K562 (cell line): Measurements from ENCODE around the gene CDS2. TPM values are rescaled to one million over a fixed set of nuclear protein-coding genes. Genes with fewer than 3 reads are reported as not detected.
A peak's percentile ranks its signal among the peaks of the same experiment; 100 is the strongest.

Experiments used
- CBX3 ChIP-seq, 2 experiments: IDR thresholded peaks; 1 replicate in 1 of 2; 2 replicates in 1 of 2; pipeline ENCODE4 v1.6.1; 2012; ENCODE audit warnings: inconsistent platforms in 2 of 2, low read length in 2 of 2, borderline replicate concordance in 1 of 2, control low read depth in 1 of 2
- DNMT1 ChIP-seq: fragments of 450-650 bp; IDR thresholded peaks from 2 replicates; pipeline ENCODE4 v1.6.1; 2016; ENCODE audit warnings: antibody characterized with exemption, mild to moderate bottlenecking
- E2F8 ChIP-seq: fragments of 450-650 bp; IDR thresholded peaks from 2 replicates; pipeline ENCODE4 v1.7.1; 2018; ENCODE audit warnings: mild to moderate bottlenecking, low read depth; ENCODE audit not compliant: partially characterized antibody
- E4F1 ChIP-seq: fragments of 250-450 bp; sonication (Bioruptor Pico); IDR thresholded peaks from 2 replicates; pipeline ENCODE4 v1.5.0; 2021; ENCODE audit warnings: mild to moderate bottlenecking, borderline replicate concordance
- EWSR1 ChIP-seq: fragments of 450-650 bp; IDR thresholded peaks from 2 replicates; pipeline ENCODE4 v1.6.1; 2018; ENCODE audit warnings: borderline replicate concordance, mild to moderate bottlenecking, low read depth, moderate library complexity; ENCODE audit not compliant: partially characterized antibody
- FOXP4 ChIP-seq: sonication (generic); formaldehyde crosslinking; IDR thresholded peaks from 2 replicates; pipeline ENCODE4 v1.8.0; 2022; ENCODE audit warnings: mild to moderate bottlenecking, missing genetic modification reagents, borderline replicate concordance
- MAFK ChIP-seq: IDR thresholded peaks from 2 replicates; pipeline ENCODE4 v1.6.1; 2011; ENCODE audit warnings: low read length, improper control_type of control experiment
- MAZ ChIP-seq, 2 experiments: fragments of 450-650 bp in 1 of 2; sonication (generic) in 1 of 2; formaldehyde crosslinking; IDR thresholded peaks in 1 of 2; conservative IDR thresholded peaks in 1 of 2; 2 replicates each; pipeline versions ENCODE4 v1.4.0 to v1.5.0; 2020; ENCODE audit warnings: mild to moderate bottlenecking in 1 of 2, missing genetic modification reagents in 1 of 2
- MIER1 ChIP-seq: fragments of 450-650 bp; IDR thresholded peaks from 2 replicates; pipeline ENCODE4 v1.6.1; 2016; ENCODE audit warnings: antibody characterized with exemption, mild to moderate bottlenecking, low read depth
- NFYB ChIP-seq: IDR thresholded peaks from 2 replicates; pipeline ENCODE4 v1.6.1; 2011; ENCODE audit warnings: mild to moderate bottlenecking, moderate library complexity; ENCODE audit not compliant: insufficient read length; ENCODE audit errors: extremely low read depth
- TAF1 ChIP-seq: IDR thresholded peaks from 2 replicates; pipeline ENCODE4 v1.6.1; 2011; ENCODE audit warnings: mild to moderate bottlenecking, low read length, moderate library complexity; ENCODE audit not compliant: insufficient read depth, control insufficient read depth, severe bottlenecking; ENCODE audit errors: extremely low read depth
- YY1 ChIP-seq, 3 experiments: IDR thresholded peaks; 2 replicates each; pipeline ENCODE4 v1.6.1; 2011; ENCODE audit warnings: low read length in 2 of 3, mild to moderate bottlenecking in 2 of 3, moderate library complexity in 2 of 3, borderline replicate concordance in 1 of 3, control low read depth in 1 of 3, low read depth in 1 of 3; ENCODE audit not compliant: insufficient read depth in 3 of 3, insufficient replicate concordance in 2 of 3, control insufficient read depth in 1 of 3, insufficient read length in 1 of 3; ENCODE audit errors: extremely low read depth in 1 of 3
- ZFP1 ChIP-seq: fragments of 450-650 bp; formaldehyde crosslinking; IDR thresholded peaks from 2 replicates; pipeline ENCODE4 v1.4.0; 2020; ENCODE audit warnings: mild to moderate bottlenecking, mixed read lengths
- ZNF395 ChIP-seq: fragments of 200-800 bp; sonication (Bioruptor generic); IDR thresholded peaks from 2 replicates; pipeline ENCODE4 v1.6.1; 2017; ENCODE audit warnings: missing genetic modification characterization, missing compliant biosample characterization
- polyA plus RNA-seq, 8 experiments: library from polyadenylated mRNA; depleted of rRNA in 4 of 8; stranded (reverse) in 5 of 8; unstranded in 3 of 8; fragments of >200 nt; fragmentation: Nextera tagmentation in 2 of 8; fragmentation: Illumina TruSeq in 1 of 8; extraction: Ambion mirVana in 2 of 8; extraction: Trizol in 1 of 8; gene quantifications; 2 replicates each; pipeline versions ENCODE4 v1.2.1 to v1.2.3, GENCODE V29; 2011 to 2014; ENCODE audit warnings: inconsistent platforms in 1 of 8, missing spikeins in 1 of 8
- total RNA-seq, 7 experiments: library from RNA; depleted of rRNA in 6 of 7; stranded (reverse); fragments of >200 nt in 6 of 7; fragmentation: Illumina TruSeq in 2 of 7; extraction: Trizol in 2 of 7; gene quantifications; 2 replicates each; pipeline versions ENCODE4 v1.2.1 to v1.2.3, GENCODE V29; 2011 to 2021; ENCODE audit warnings: low replicate concordance in 1 of 7

CDS2 gene
- total and polyA plus RNA-seq, 9 of the 15 experiments (the other 6 are each of a cell fraction or from before 2014, with no cell fraction given), result 6.4 to 46.4 (median 12.2) TPM

GRCh38 chr20:5119435-5120184 lies 7.2 kb upstream of the CDS2 start, which contains the start of gene PCNA (continued):
- peak in 1 of 2 experiments; percentile 48; a peak in 2 of 4 replicates for TF ChIP-seq MAZ (CRISPR knock-in tag; conservative IDR thresholded peaks at IDR 0.05 in 1 of 2, IDR thresholded peaks at IDR 0.05 in 1 of 2)
- TF ChIP-seq ZFP1 (CRISPR knock-in tag), result no peak
- TF ChIP-seq MAFK, result no peak
- TF ChIP-seq E2F8, result peak; percentile 82
- TF ChIP-seq TAF1, result peak; percentile 95
- peak; percentile 70 for TF ChIP-seq NFYB
- TF ChIP-seq DNMT1, result no peak
- TF ChIP-seq CBX3 (IDR thresholded peaks at IDR 0.05; ENCODE audit: borderline replicate concordance in 1 of 2, low read length in 2 of 2), result peak in 1 of 2 experiments; percentile 68; a peak in 1 of 3 replicates
- TF ChIP-seq EWSR1, result no peak
- no peak for TF ChIP-seq MIER1
- peak; percentile 100 for TF ChIP-seq FOXP4 (CRISPR knock-in tag)
- no peak for TF ChIP-seq E4F1 (CRISPR knock-in tag)
- peak in 2 of 3 experiments; percentile 37 to 65 for TF ChIP-seq YY1 (IDR thresholded peaks at IDR 0.05; ENCODE audit: borderline replicate concordance in 1 of 3, control insufficient read depth in 1 of 3, extremely low read depth in 1 of 3, insufficient read depth in 3 of 3, insufficient read length in 1 of 3, insufficient replicate concordance in 2 of 3, low read depth in 1 of 3, low read length in 2 of 3)
- TF ChIP-seq ZNF395 (CRISPR knock-in tag), result peak; percentile 79
